Osteoblast (primary cell): Measurements from ENCODE around the gene ALS2CL. TPM values are rescaled to one million over a fixed set of nuclear protein-coding genes. Genes with fewer than 3 reads are reported as not detected.

ENCODE experiments used
- DNase-seq: peaks from one replicate; pipeline ENCODE4 v3.0.0; 2011; ENCODE audit warnings: low spot score, mixed read lengths; ENCODE audit not compliant: insufficient read length; ENCODE audit errors: missing footprints
- H2AFZ ChIP-seq: 2 replicates; pipeline ENCODE4 v1.6.0; 2011; ENCODE audit warnings: mild to moderate bottlenecking, low read length
- H3K27ac ChIP-seq: 2 replicates; pipeline ENCODE4 v1.5.1; 2011; ENCODE audit warnings: mild to moderate bottlenecking, low read depth, low read length, moderate library complexity
- H3K27me3 ChIP-seq: 2 replicates; pipeline ENCODE4 v1.6.0; 2012; ENCODE audit warnings: mild to moderate bottlenecking, control low read depth, inconsistent platforms, low read length, moderate library complexity; ENCODE audit not compliant: insufficient read depth
- H3K36me3 ChIP-seq: 2 replicates; pipeline ENCODE4 v1.5.1; 2011; ENCODE audit warnings: mild to moderate bottlenecking, low read length, control low read depth, moderate library complexity; ENCODE audit not compliant: insufficient read depth
- H3K4me1 ChIP-seq: 2 replicates; pipeline ENCODE4 v1.5.1; 2011; ENCODE audit warnings: mild to moderate bottlenecking, low read length, control low read depth, moderate library complexity; ENCODE audit not compliant: insufficient read depth
- H3K4me2 ChIP-seq: 2 replicates; pipeline ENCODE4 v1.6.0; 2011; ENCODE audit warnings: mild to moderate bottlenecking, low read length; ENCODE audit not compliant: insufficient read depth
- H3K4me3 ChIP-seq: fragments of 200-600 bp; sonication (generic); 3 replicates; pipeline ENCODE4 v1.5.1; 2012; ENCODE audit warnings: mild to moderate bottlenecking, low read length, inconsistent platforms; ENCODE audit not compliant: insufficient read depth
- H3K79me2 ChIP-seq: 2 replicates; pipeline ENCODE4 v1.6.0; 2012; ENCODE audit warnings: mild to moderate bottlenecking, low read length, control low read depth, inconsistent platforms; ENCODE audit not compliant: insufficient read depth
- H3K9me3 ChIP-seq: 2 replicates; pipeline ENCODE4 v1.5.1; 2011; ENCODE audit warnings: low read depth, low read length, control low read depth
- H4K20me1 ChIP-seq: 2 replicates; pipeline ENCODE4 v1.6.0; 2012; ENCODE audit warnings: mild to moderate bottlenecking, low read length, control low read depth; ENCODE audit not compliant: insufficient read depth
- total RNA-seq: library from RNA; depleted of rRNA; stranded (reverse); fragments of >200 nt; gene quantifications from 2 replicates; pipeline ENCODE4 v1.2.3, GENCODE V29; 2012
- TF ChIP-seq, protein P1 (sequence below): IDR thresholded peaks from 2 replicates; pipeline ENCODE4 v1.5.1; 2011; ENCODE audit warnings: mild to moderate bottlenecking, low read depth, low read length, moderate library complexity; ENCODE audit errors: extremely low read depth

The ALS2CL gene
- total RNA-seq, 1 donor = 1.1 TPM

DNA sequence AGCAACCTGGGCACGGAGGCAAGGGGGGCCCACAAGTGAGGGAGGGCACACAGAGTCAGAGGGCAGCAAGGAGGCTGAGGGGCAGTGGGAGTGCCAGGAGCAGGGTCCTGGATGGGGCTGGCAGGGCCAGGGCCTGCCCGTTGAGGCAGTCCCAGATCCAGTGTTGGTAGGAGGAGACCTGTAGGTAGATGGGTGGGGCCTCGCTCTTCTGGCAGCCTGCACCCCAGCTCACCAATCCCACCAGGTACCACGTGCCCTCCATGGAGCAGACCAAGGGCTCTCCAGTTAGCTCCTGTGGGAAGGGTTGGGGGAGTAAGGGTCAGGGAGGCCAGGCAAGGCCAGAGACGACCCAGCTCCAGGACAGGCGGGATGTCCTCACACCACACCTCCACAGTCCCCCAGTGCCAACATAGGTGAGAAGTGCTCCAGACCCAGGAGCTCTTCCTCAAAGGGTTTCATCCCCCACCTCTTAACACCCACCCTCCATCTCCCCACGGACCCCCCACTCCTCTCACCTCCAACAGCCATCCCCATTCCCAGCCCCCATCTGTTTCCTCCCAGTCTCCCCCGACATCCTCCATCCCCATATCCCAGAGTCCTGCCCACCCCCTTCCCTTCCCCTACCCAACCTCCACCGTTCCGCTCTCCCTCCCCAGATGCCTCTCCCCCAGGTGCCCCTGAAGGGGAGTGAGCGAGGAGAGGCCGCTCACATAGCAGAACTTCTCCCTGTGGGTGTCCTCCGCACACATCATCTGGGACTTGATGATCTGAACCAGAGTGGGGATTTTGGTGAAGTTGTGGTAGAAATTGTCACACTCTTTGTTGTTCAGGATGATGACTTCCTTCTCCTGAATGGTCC lies 18.9 kb upstream of the ALS2CL start:
- no peaks in the 10 kb centered on the region for H3K27me3 ChIP-seq
- H3K4me2 ChIP-seq = no peak overlapping the region
- H3K4me3 ChIP-seq = no peak overlapping the region
- H3K36me3 ChIP-seq = no peaks in the 10 kb centered on the region
- H3K27ac ChIP-seq = no peak overlapping the region
- no peak overlapping the region for H2AFZ ChIP-seq
- DNase-seq = peak; percentile 83
- H4K20me1 ChIP-seq = no peaks in the 10 kb centered on the region
- H3K4me1 ChIP-seq = no peaks in the 10 kb centered on the region
- TF ChIP-seq, protein P1, sequence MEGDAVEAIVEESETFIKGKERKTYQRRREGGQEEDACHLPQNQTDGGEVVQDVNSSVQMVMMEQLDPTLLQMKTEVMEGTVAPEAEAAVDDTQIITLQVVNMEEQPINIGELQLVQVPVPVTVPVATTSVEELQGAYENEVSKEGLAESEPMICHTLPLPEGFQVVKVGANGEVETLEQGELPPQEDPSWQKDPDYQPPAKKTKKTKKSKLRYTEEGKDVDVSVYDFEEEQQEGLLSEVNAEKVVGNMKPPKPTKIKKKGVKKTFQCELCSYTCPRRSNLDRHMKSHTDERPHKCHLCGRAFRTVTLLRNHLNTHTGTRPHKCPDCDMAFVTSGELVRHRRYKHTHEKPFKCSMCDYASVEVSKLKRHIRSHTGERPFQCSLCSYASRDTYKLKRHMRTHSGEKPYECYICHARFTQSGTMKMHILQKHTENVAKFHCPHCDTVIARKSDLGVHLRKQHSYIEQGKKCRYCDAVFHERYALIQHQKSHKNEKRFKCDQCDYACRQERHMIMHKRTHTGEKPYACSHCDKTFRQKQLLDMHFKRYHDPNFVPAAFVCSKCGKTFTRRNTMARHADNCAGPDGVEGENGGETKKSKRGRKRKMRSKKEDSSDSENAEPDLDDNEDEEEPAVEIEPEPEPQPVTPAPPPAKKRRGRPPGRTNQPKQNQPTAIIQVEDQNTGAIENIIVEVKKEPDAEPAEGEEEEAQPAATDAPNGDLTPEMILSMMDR = no peak
- H3K9me3 ChIP-seq = no peaks in the 10 kb centered on the region
- H3K79me2 ChIP-seq = no peaks in the 10 kb centered on the region

DNA sequence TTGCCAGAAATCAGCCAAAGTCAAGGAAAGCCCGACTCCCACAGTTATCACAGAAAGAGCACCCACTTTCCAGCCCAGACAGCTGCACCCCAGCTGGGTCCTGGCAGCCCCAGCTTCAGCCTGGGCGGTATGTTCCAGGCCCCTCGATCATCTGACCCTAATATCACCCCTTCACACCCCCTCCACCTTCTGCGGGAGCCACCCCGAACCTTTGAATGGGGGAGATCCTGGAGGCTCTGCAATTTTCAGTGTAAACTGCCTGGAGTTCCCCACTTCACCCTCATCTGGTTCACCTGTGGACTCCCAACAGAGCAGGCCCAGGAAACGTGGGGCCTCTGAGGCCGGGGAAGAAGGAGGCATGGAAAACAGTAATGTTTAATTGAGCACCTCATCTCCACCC lies 18.3 kb upstream of the ALS2CL start:
- Histone ChIP-seq H3K9me3 (no peaks in the 10 kb centered on the region), H3K4me2 (no peak overlapping the region), H3K4me3 (no peak overlapping the region), H3K27ac (no peak overlapping the region), H3K79me2 (no peaks in the 10 kb centered on the region), H3K4me1 (no peaks in the 10 kb centered on the region), H3K36me3 (no peaks in the 10 kb centered on the region), H3K27me3 (no peaks in the 10 kb centered on the region), H4K20me1 (no peaks in the 10 kb centered on the region), H2AFZ (no peak overlapping the region)
- TF ChIP-seq, protein P1 = no peak
- DNase-seq = no peak

DNA sequence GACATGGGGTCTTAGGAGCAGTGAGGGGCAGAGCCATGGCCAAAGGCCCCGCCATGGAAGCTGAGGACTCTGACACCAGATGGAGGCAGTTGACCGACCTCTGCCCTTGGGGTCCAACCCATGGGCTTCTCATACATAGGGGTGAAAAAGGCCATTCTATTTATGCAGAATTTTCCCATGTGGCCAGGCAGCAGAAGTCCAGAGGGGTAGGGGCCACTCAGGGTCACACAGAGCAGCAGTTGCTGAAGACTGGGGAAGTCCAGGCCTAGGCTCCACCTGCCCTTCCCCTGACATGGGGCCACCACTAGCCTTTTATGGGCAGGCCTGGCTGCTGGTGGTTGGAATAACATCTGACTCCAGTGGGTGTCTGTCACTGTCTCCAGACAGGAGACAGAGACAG lies 17.8 kb upstream of the ALS2CL start:
- Histone ChIP-seq H3K9me3 (no peaks in the 10 kb centered on the region), H3K4me1 (no peaks in the 10 kb centered on the region), H2AFZ (no peak overlapping the region), H3K27me3 (no peaks in the 10 kb centered on the region), H3K79me2 (no peaks in the 10 kb centered on the region), H4K20me1 (no peaks in the 10 kb centered on the region), H3K27ac (no peak overlapping the region), H3K36me3 (no peaks in the 10 kb centered on the region), H3K4me3 (no peak overlapping the region), H3K4me2 (no peak overlapping the region)
- TF ChIP-seq, protein P1 = no peak
- DNase-seq = peak; percentile 44

DNA sequence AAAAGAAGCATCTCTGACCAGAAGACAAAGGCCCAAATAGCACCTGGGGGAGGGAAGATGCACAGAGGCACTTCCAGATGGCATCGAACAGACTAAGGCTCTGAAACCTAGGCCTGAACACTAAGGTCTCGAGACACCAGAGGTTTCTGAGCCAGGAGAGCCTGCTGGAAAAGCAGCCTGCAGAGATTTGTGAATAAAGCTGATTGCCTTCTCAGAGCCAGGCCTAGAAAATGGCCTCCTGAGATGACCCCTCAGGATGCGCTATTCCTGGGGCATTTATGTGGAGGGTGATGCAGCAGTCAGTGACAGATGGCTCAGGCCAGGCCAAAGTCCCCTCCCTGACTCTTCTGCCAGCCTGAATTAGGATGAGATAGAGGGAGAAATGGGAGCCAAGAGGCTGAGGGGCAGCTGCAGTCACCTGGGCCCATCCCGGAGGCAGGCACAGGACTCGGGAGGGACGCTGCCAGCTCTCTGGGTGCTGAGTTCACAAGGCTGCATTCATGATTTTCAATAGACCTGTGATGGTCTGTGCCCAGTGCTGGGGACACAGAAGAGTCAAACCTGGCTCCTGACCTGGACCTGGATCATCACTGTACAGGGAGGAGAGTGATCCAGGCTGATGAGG lies 17.3 kb upstream of the ALS2CL start:
- Histone ChIP-seq H3K79me2 (no peaks in the 10 kb centered on the region), H3K4me2 (no peak overlapping the region), H3K27me3 (no peaks in the 10 kb centered on the region), H3K36me3 (no peaks in the 10 kb centered on the region), H3K27ac (no peak overlapping the region), H3K4me3 (no peak overlapping the region), H2AFZ (no peak overlapping the region), H4K20me1 (no peaks in the 10 kb centered on the region), H3K9me3 (no peaks in the 10 kb centered on the region), H3K4me1 (no peaks in the 10 kb centered on the region)
- peak; percentile 76 for DNase-seq
- TF ChIP-seq, protein P1 = no peak
